HG02588 (cell line): Measurements from ENCODE around the gene TRAPPC12.
"Not testable (repeated sequence)": the region's sequence is repeated elsewhere in the genome, so short reads cannot be mapped to it uniquely, and the experiment has no call there.

Experiments
- ATAC-seq: cut with Tn5 transposase; IDR thresholded peaks from one replicate; pipeline ENCODE4 v1.9.1; 2021; ENCODE audit warnings: mild to moderate bottlenecking, moderate library complexity; ENCODE audit not compliant: unreplicated experiment

TRAPPC12 gene

GRCh38 chr2:3379647-3380534 is at the start of gene TRAPPC12:
Gene TRAPPC12, plus strand, starts transcription at chr2:3379694. Its CDS starts 7,930 bp downstream, at chr2:3387624.
- ATAC-seq: peak; percentile 76

DNA sequence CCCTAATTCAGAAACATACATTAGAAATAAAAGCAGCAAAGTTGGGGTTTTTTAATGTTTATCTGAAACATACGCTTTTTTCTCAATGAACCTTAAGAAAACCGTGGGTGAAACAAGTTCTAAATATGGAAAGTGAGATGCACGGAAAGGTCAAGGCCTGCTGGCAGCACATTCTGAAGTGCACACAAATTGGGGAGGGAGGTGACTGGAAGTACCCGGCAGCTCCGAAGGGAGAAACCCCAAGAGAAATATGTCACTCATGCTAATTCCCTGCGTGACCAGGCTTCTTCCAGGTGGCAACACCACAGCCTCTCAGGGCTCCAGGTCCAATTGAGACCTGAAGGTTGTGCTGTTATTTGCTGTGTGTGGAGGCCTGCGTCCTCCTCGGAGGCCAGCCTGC is 47.4 kb upstream of the TRAPPC12 start:
- no peak for ATAC-seq

- no peak for ATAC-seq
Observed at GRCh38 chr2:3334392-3335345, 44.8 kb upstream of the TRAPPC12 start.

DNA sequence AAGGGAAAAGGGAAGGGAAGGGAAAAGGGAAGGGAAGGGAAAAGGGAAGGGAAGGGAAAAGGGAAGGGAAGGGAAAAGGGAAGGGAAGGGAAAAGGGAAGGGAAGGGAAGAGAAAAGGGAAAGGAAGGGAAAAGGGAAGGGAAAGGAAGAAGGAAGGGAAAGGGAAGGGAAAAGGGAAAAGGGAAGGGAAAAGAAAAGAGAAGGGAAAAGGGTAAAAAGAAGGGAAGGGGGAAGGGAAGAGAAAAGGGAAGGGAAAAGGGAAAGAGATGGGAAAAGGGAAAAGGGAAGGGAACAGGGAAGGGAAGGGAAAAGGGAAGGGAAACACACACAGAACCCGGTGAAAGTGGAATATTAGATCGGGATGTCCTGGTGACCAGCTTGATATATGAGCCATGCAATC is 42.6 kb upstream of the TRAPPC12 start:
- no peak for ATAC-seq

DNA sequence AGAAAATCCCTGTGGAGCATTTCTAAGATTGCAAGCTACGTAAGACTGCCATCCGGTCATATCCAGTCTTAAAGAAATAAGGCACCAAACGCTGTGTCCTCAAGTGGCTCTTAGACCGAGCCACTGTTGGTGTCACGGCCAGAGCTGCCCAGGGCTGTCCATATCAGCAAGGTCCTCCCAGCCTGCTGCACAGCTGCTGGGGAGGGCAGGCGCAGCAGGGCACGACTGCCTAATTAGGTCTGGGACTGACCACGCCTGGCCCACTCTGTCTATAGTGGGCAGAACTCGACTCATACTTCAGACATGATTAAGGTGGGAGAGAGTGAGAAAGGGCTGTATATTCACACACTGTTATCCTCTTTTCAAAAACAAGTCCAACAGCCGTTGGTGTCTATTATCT is 41.2 kb upstream of the TRAPPC12 start:
- ATAC-seq: no peak

DNA sequence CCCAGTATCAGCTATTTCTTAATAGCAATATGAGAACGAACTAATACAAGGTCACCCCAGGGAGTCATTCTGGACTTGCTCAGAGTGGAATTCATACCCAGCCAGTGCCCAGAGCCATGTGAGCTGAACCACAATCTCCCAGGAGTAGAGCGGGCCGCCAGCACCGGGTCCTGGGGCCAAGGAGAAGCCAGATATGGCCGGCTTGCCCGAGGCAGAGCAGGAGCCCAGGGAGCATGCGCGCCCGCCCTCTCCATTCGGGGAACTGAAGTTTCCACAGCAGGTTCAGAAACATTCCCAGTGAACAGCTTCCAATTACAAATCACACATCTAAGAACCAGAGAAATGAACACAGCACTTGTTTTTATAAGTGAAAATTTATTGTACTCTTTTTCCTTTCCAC is 39.4 kb upstream of the TRAPPC12 start:
- ATAC-seq: no peak

- ATAC-seq: no peak
Observed at GRCh38 chr2:3341336-3341735, 38.2 kb upstream of the TRAPPC12 start.

GRCh38 chr2:3342324-3342723 is 37.2 kb upstream of the TRAPPC12 start:
- ATAC-seq: no peak

DNA sequence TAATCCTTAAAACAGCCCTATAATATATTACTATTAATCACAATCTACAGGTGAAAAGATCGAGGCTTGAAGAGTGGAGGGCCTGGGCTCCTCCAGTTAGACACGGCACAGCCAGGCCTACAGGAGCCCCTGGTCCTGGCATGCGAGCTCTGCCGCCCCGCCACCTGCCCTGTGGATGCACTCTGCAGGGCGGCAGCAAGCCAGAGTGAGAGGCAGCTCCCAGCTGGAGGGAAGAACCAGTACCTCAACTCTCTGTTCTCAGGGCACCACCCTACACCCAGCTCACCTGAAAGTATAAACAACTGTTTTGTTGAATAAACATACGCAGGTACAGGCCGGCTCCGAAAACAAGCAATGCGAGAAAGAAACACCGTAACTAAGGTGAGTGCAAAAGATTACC is 36.5 kb upstream of the TRAPPC12 start:
- no peak for ATAC-seq

DNA sequence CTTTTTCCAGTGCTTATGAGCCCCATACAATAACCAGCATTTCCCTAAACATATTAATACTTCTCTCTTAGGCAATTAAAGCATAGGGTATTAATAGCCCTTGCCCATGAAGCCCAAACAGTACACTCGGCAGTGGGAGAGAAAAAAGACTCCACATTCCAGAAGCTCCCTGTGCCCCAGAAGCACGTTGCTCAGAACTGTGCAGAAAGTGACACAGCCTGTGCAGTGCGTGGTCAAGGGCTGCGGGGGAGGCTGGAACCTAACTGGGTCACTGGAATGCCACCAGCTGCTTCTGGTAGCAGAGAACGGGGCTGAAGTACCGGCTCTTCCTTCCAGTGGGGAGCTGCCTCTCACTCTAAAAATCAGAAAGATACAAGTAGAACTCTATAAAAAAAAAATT is 34.6 kb upstream of the TRAPPC12 start:
- ATAC-seq: no peak

DNA sequence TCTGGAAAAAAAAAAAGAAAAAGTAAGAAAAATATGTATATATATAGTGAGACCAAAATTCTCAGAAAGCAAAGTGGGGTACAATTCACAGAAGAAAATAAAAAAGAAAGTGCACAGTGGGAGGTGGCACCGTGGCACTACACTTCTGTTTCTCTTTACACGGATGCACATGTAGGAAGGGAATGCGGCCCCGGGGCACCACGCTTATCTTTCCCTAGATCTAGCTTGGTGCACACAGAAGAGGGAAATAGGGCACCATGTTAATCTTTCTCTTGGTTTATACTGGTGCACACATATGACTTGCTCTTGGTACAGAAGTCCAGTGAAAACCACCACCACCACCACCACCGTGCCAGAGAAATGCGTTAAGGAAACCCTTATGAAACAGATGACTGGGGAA is 33.9 kb upstream of the TRAPPC12 start:
- ATAC-seq: no peak

- no peak for ATAC-seq
Observed at GRCh38 chr2:3348767-3349166, 30.7 kb upstream of the TRAPPC12 start.

GRCh38 chr2:3349211-3349693 is 30.2 kb upstream of the TRAPPC12 start:
- no peak for ATAC-seq

DNA sequence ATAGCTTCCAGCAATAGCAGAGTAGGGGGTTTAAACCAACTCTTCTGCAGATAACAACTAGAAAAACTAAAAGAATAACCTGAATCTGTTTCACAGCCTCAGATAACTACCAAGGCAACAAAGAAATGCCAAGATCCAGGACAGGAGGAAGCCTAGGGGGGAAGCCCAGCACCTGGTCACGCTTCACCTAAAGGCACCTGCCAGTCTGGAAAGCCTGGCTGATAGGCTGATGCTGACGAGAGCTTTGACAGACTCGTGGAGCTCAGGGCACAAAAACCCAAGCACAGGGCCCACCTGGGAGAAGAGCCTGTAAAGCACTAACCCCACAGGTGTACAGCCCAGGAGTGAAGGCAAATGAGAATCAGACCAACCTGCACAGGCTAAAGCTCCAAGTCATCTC is 24.5 kb upstream of the TRAPPC12 start:
- no peak for ATAC-seq

DNA sequence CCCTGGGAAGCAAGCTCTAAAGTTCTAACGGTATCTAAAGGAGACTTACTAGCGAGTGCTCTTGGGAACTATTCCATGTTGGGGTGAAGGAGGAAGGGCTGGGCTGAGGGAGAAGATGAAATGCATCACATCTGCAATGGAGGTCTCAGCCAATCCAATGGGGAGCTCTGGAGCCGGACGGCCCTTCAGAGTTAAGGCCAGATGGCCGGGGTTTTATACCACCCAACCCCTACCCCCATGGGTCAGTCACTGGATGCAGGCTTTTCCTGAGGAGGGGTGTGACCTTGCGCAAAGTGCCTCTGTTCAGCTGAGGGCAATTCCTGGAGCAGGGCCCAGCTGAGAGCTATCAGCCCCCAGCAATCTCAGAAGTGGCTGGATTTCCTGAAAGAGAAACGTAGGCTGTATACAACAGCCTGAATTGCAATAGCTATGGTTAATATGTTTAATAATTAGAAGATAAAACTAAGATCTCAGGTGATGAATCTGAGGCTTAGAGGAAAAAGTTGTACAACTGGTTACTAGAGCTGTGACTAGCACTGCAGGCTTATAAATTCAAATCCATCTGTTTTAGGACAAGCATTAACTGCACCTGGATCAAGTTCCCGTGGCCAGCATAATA is 23.4 kb upstream of the TRAPPC12 start:
- ATAC-seq: no peak

- no peak for ATAC-seq
Observed at GRCh38 chr2:3356799-3357198, 22.7 kb upstream of the TRAPPC12 start.

DNA sequence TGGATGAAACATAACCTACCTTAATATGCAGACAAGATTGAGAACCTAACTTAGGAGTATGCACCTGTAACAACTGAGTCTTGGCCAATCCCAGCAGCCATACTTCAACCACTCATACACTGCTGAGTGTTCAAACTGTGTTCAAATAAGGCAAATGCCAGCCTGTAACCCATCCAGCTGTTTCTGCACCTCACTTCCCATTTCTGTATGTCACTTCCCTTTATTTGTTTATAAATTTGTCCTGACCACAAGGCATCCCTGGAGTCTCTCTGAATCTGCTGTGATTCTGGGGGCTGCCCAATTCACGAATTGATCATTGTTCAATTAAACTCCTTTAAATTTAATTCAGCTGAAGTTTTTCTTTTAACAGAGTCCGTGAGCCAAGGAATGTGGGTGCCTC is 22.0 kb upstream of the TRAPPC12 start:
- ATAC-seq: not testable (repeated sequence)

DNA sequence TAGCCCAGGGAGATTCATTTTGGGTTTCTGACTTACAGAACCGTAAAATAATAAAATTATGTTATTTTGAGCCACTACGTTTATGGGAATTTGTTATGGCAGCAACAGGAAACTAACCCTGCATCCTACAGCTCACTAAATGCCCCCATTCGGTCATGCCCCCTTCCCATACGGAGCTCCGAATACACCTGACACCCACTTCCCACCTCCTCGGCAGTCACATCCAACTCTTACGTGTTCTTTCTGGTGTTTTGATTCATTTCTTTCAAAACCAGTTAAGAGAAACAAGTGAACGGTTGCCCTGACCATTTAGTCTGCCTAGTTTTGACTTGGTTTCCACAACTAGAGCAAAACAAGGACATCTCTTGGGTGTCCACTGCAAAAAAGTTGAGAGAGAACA is 21.6 kb upstream of the TRAPPC12 start:
- ATAC-seq: no peak

- ATAC-seq: no peak
Observed at GRCh38 chr2:3361518-3362389, 17.7 kb upstream of the TRAPPC12 start.

DNA sequence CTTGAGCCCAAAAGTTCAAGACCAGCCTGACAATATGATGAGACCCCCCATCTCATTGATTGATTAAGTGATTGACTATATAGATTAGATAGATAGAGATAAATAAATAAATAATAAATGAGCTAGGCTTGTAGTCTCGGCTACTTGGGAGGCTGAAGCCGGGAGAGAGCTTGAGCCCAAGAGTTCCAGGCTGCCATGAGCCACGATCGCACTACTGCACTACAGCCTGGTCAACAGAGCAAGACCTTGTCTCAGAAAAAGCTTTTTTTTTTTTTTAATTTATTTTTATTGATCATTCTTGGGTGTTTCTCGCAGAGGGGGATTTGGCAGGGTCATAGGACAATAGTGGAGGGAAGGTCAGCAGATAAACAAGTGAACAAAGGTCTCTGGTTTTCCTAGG is 14.3 kb upstream of the TRAPPC12 start:
- no peak for ATAC-seq
